CD4-positive, alpha-beta T cell (primary cell): Measurements from ENCODE around the gene PGM5. TPM values are rescaled to one million over a fixed set of nuclear protein-coding genes. Genes with fewer than 3 reads are reported as not detected.

Source experiments
- ATAC-seq: fragments of 200-7000 bp; cut with Tn5 transposase; one replicate; pipeline ENCODE4 v1.10.0; 2022; ENCODE audit warnings: mild to moderate bottlenecking; ENCODE audit not compliant: poor library complexity
- CTCF ChIA-PET: fragments of 350-600 bp; sonication (Branson Sonifier 250); formaldehyde crosslinking; loops from one replicate; lab custom pipeline; 2021; ENCODE audit warnings: antibody characterized with exemption, inconsistent platforms; lab: Charles Lee
- POLR2A ChIA-PET: fragments of 350-600 bp; sonication (Branson Sonifier 250); formaldehyde crosslinking; loops from one replicate; lab custom pipeline; 2021; ENCODE audit warnings: antibody characterized with exemption, inconsistent platforms; lab: Charles Lee
- DNase-seq, 14 experiments: peaks; one replicate each; pipeline ENCODE4 v3.0.0-alpha.2; 2013 to 2020; ENCODE audit warnings: mixed read lengths in 2 of 14
- H3K27ac ChIP-seq, 2 donors: one replicate each; pipeline versions ENCODE4 v1.5.1 to v1.7.0; 2013; ENCODE audit warnings: low read length in 2 of 2, low read depth in 1 of 2, mild to moderate bottlenecking in 1 of 2
- H3K27me3 ChIP-seq, 2 experiments: 1 replicate in 1 of 2; 2 replicates in 1 of 2; pipeline versions ENCODE4 v1.6.1 to v1.7.0; 2013; ENCODE audit warnings: low read length in 2 of 2, control low read depth in 1 of 2, mild to moderate bottlenecking in 1 of 2, moderate library complexity in 1 of 2; ENCODE audit not compliant: insufficient read depth in 2 of 2, control insufficient read depth in 1 of 2
- H3K36me3 ChIP-seq: one replicate; pipeline ENCODE4 v1.6.1; 2013; ENCODE audit warnings: low read length, control low read depth; ENCODE audit not compliant: insufficient read depth
- H3K4me1 ChIP-seq: one replicate; pipeline ENCODE4 v1.6.1; 2013; ENCODE audit warnings: low read length, control low read depth; ENCODE audit not compliant: insufficient read depth
- H3K4me3 ChIP-seq: one replicate; pipeline ENCODE4 v1.5.1; 2013; ENCODE audit warnings: mild to moderate bottlenecking, low read length, moderate library complexity
- H3K9me3 ChIP-seq, 2 experiments: 1 replicate in 1 of 2; 2 replicates in 1 of 2; pipeline versions ENCODE4 v1.6.1 to v1.7.0; 2013; ENCODE audit warnings: low read length in 2 of 2, mild to moderate bottlenecking in 2 of 2, control low read depth in 1 of 2, moderate library complexity in 1 of 2; ENCODE audit not compliant: control insufficient read depth in 1 of 2, insufficient read depth in 1 of 2
- H3K27ac Mint-ChIP-seq: one replicate; pipeline ENCODE4 v1.8.0; 2020; ENCODE audit warnings: mixed read lengths
- H3K27me3 Mint-ChIP-seq: one replicate; pipeline ENCODE4 v1.8.0; 2021; ENCODE audit warnings: mixed read lengths
- H3K36me3 Mint-ChIP-seq: one replicate; pipeline ENCODE4 v1.8.0; 2021; ENCODE audit warnings: low read depth, mixed read lengths
- H3K4me1 Mint-ChIP-seq: one replicate; pipeline ENCODE4 v1.8.0; 2021; ENCODE audit warnings: low read depth, mixed read lengths
- H3K4me3 Mint-ChIP-seq: one replicate; pipeline ENCODE4 v1.8.0; 2020; ENCODE audit warnings: mild to moderate bottlenecking, mixed read lengths
- H3K9me3 Mint-ChIP-seq: one replicate; pipeline ENCODE4 v1.8.0; 2020; ENCODE audit warnings: mixed read lengths
- intact Hi-C, 2 experiments: fragments of 100-400 bp; cut with DNase I in 1 of 2; cut with micrococcal nuclease in 1 of 2; formaldehyde crosslinking; loops; one replicate each; pipeline versions ENCODE4 v1.15.1 to v1.9.0; 2023 to 2025; cut with DNase I, micrococcal nuclease
- total RNA-seq, 174 experiments: library from RNA in 2 of 174; stranded (reverse) in 2 of 174; gene quantifications; one replicate each; pipeline ENCODE4 v1.2.3 and lab custom pipeline; 2021 to 2026
- TF ChIP-seq, protein P1 (sequence below): fragments of 200-600 bp; IDR thresholded peaks from one replicate; pipeline ENCODE4 v1.8.0; 2022; ENCODE audit warnings: antibody characterized with exemption, mild to moderate bottlenecking

Gene PGM5
- total RNA-seq, 2 experiments from 2014 or later, result not detected

DNA sequence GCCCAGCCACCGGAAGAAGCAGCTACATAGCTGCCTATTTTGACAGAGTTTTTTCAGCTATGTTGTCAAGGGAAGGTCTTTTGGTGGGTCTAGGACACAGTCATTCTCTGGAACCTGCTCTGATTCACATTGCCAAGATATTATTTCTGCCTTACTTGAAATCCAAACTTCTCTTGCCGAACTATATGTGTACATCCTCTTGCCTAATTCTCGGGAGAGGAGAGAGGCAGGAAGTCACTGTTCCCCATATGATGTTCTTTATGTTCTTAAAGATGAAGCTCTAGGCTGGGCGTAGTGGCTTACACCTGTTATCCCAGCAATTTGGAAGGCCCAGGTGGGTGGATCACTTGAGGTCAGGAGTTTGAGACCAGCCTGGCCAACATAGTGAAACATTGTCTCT, 175.7 kb downstream of the PGM5 start:
- Histone ChIP-seq H3K9me3 (no peaks in the 10 kb centered on the region), H3K4me1 (no peaks in the 10 kb centered on the region), H3K27me3 (no peaks in the 10 kb centered on the region), H3K4me3 (no peak overlapping the region), H3K36me3 (no peaks in the 10 kb centered on the region), H3K27ac (no peak overlapping the region)
- intact Hi-C loops, result no loop called here
- ATAC-seq (no peak), DNase-seq (no peak)
- Mint-ChIP-seq H3K36me3 (no peaks in the 10 kb centered on the region), H3K27ac (no peak overlapping the region), H3K4me1 (no peaks in the 10 kb centered on the region), H3K27me3 (peaks cover 4% of the 10 kb centered on the region), H3K4me3 (no peak overlapping the region), H3K9me3 (no peaks in the 10 kb centered on the region)
- ChIA-PET CTCF (interaction anchor here (0.7 kb wide), 1 partner anchor 833 kb away, joined by 3 read pairs; no protein-coding TSS in a partner anchor), POLR2A (no interaction called here)
- TF ChIP-seq, protein P1, sequence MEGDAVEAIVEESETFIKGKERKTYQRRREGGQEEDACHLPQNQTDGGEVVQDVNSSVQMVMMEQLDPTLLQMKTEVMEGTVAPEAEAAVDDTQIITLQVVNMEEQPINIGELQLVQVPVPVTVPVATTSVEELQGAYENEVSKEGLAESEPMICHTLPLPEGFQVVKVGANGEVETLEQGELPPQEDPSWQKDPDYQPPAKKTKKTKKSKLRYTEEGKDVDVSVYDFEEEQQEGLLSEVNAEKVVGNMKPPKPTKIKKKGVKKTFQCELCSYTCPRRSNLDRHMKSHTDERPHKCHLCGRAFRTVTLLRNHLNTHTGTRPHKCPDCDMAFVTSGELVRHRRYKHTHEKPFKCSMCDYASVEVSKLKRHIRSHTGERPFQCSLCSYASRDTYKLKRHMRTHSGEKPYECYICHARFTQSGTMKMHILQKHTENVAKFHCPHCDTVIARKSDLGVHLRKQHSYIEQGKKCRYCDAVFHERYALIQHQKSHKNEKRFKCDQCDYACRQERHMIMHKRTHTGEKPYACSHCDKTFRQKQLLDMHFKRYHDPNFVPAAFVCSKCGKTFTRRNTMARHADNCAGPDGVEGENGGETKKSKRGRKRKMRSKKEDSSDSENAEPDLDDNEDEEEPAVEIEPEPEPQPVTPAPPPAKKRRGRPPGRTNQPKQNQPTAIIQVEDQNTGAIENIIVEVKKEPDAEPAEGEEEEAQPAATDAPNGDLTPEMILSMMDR, result no peak

DNA sequence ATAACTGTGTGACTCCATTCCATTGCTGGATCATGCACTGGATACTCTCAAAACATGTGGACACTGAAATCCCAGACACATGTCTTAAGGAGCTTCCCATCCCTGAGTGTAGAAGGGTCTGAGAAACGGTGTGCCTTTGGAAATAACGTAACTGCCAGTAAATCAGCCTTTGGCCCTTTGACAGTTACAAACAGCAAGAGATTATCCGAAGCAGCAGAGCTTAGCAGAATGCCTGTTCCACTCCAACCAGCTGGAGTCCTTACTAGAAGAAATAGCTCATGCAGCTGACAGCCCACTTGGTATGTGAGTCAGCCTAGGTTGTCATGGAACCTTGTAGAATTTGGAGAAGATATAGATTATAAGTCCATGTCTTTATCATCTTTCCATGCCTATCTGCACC, 177.3 kb downstream of the PGM5 start:
- DNase-seq, result no peak
- Mint-ChIP-seq H3K9me3 (no peaks in the 10 kb centered on the region), H3K27me3 (peaks cover 11% of the 10 kb centered on the region), H3K4me1 (no peaks in the 10 kb centered on the region), H3K27ac (no peak overlapping the region), H3K4me3 (no peak overlapping the region), H3K36me3 (no peaks in the 10 kb centered on the region)
- ChIA-PET CTCF (no interaction called here), POLR2A (no interaction called here)
- ATAC-seq, result no peak
- intact Hi-C loops, result no loop called here
- Histone ChIP-seq H3K36me3 (no peaks in the 10 kb centered on the region), H3K4me3 (no peak overlapping the region), H3K9me3 (no peaks in the 10 kb centered on the region), H3K4me1 (no peaks in the 10 kb centered on the region), H3K27me3 (no peaks in the 10 kb centered on the region), H3K27ac (no peak overlapping the region)
- TF ChIP-seq, protein P1, result no peak

DNA sequence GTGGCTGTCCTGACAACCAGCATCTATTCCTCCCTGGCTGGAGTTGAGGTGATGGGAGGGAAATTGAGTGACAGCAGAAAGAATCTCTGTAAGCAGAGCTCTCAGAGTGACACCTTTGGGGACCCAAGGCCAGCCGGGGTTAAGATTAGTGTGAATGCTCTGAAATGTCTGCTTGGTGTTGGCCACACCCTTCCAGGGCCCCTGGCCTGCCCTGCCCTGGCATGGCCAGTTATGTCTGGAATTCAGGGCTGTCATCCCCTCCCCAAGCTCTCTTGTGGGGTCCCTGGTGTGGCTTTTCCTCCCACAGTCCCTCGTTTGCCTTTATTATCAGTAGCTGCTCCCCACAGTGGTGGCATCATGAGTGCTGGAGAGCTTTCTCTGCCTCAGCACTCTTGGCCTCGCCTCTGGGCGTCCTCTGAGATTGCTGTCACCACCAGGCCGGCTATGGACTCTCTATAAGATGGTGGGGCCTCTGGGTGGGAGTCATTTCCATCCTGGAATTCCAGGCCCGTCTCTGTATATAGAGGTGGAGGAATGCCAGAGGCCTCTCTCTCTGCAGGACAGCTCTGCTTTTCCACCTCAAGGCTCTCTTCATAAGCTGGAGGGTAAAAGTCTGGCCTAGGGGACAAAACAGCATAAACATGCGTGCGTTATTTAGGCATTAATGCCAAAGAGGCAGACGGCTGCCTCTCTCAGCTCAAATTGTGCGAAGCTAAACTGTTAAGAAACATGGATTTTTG, 180.6 kb downstream of the PGM5 start:
- no peak overlapping the region for H3K27ac ChIP-seq
- Mint-ChIP-seq H3K4me1 (no peaks in the 10 kb centered on the region), H3K27ac (no peak overlapping the region), H3K27me3 (peaks cover 7% of the 10 kb centered on the region), H3K36me3 (no peaks in the 10 kb centered on the region), H3K4me3 (no peak overlapping the region), H3K9me3 (no peaks in the 10 kb centered on the region)
- peaks cover 0 to 4% of the 10 kb centered on the region in 2 experiments for H3K27me3 ChIP-seq
- H3K9me3 ChIP-seq, result no peaks in the 10 kb centered on the region
- ATAC-seq (no peak), DNase-seq (no peak)
- intact Hi-C loops, result no loop called here
- H3K4me1 ChIP-seq, result no peaks in the 10 kb centered on the region
- no peaks in the 10 kb centered on the region for H3K36me3 ChIP-seq
- TF ChIP-seq, protein P1, result no peak
- ChIA-PET POLR2A (no interaction called here), CTCF (interaction anchor here (0.5 to 1.4 kb wide), 2 partner anchors 17 to 28 kb away, joined by 3 read pairs; no protein-coding TSS in a partner anchor)
- H3K4me3 ChIP-seq, result no peak overlapping the region
